SKM-1 treated with dmso at 0.1 percent for 144 hours (cell line): ENCODE measurements around the gene PPFIA4.
"Not testable (repeated sequence)": the region's sequence is repeated elsewhere in the genome, so short reads cannot be mapped to it uniquely, and the experiment has no call there.

Experiments
- DNase-seq: peaks from one replicate; lab custom pipeline; 2025; ENCODE audit not compliant: unreplicated experiment; lab: John Stamatoyannopoulos, UW

PPFIA4 gene

DNA sequence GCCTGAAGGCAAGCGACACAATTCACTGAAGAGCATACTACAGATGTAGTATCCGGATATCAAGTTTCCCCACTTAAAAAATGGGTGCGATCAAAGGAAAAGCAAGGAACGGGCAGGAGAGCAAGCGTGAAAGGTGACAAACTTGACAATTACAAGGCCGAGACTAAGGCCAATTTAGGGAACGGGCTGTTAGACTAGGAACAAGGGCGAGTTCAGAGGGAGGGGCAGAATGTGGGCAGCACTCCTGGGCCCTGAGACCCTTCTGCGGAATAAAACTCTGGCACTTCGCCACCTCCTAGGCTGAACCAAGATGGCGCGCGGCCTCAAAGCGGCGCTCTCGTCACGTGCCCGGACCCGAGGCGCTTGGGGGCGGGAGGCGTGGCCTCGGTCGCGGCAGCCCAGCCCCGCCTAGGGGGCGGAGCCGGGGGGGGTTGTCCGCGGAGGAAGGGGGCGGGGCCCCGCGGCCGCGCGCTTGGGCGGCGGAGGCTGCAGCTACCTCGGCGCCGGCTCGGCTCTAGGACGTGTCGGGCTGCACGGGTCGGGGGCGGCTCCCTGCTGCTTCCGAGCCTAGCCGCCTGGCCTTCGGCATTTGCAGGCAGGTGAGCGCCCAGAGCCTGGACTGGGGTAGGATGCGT is at the start of gene PPFIA4:
PPFIA4 (plus strand) TSS at position 461 of the 635 bp plus-strand sequence. CDS start 12,518 bp downstream, outside the sequence.
- peak; percentile 86 for DNase-seq

DNA sequence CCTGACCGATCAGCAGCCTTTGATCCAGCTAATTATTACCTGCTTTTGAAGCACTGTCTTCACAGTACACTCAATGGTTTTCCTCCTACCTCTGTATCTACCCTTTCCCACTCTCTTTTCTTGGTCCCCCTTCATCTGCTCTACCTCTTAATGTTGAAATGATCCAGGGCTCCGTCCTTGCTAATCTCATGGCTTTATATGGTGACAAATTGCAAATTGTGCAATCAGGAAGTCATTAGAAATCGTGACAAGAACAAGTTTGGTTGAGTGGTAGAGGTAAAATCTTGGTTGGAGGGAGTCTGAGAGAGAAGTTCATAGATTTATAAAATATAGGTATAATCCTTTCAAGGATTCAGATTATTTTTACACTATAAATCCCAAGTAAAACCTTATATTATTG is 49.7 kb upstream of the PPFIA4 start:
- no peak for DNase-seq

- DNase-seq, result no peak
Observed at GRCh38 chr1:202979459-202979858, 46.8 kb upstream of the PPFIA4 start.

DNA sequence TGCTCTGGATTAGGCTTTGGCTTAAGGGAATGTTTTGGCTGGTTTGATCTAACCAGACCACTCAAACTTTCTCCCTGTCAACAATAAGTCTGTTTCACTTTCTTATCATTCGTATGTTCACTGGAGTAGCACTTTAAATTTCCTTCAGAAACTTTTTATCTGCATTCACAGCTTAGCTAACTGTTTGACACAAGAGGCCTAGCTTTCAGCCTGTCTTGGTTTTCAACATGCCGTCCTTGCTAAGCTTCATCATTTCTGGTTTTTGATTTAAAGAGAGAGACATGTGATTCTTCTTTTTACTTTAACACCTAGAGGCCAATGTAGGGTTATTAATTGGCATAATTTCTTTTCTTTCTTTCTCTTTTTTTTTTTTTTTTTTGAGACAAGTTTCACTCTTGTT is 44.4 kb upstream of the PPFIA4 start:
- no peak for DNase-seq

DNA sequence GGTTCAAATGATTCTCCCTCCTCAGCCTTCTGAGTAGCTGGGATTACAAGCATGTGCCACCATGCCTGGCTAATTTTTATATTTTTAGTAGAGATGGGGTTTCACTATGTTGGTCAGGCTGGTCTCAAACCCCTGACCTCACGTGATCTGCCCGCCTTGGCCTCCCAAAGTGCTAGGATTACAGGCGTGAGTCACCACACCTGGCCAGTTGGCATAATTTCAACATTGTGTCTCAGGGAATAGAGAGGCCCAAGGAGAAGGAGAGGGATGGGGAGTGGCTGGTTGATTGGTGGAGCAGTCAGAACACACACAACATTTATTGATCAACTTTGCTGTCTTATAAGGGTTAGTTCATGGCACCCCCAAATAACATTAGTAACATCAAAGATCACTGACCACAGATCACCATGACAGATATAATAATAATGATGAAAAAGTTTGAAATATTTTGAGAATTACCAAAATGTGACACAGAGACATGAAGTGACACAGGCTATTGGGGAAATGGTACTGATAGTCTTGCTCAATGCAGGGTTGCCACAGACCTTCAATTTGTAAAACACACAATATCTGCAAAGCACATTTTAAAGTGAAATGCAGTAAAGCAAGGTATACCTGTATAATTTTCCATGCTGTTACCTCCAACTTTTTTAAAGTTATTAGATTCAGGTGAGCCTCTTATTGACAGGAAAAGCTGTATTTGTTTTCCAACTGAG is 43.4 kb upstream of the PPFIA4 start:
- peak; percentile 37 for DNase-seq

GRCh38 chr1:202986120-202986519 is 40.2 kb upstream of the PPFIA4 start:
- not testable (repeated sequence) for DNase-seq

- no peak for DNase-seq
Observed at GRCh38 chr1:202987255-202987654, 39.0 kb upstream of the PPFIA4 start.

GRCh38 chr1:202987922-202988583 is 38.2 kb upstream of the PPFIA4 start:
- DNase-seq, result peak; percentile 60

DNA sequence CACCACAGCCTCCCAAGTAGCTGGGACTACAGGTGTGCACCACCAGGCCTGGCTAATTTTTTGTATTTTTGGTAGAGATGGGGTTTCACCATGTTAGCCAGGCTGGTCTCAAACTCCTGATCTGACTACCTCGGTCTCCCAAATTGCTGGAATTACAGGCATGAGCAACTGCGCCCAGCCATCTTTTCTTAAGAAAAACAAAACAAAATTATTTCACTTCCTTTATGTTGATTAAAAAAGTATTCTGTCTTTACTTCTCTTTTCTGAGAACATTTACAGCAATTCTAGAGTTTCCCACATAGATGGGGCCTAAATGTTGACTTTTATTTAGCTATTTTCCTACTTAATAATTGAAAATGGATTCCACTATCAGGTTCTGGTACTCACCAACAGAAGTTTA is 36.4 kb upstream of the PPFIA4 start:
- DNase-seq, result no peak

GRCh38 chr1:202991112-202991511 is 35.2 kb upstream of the PPFIA4 start:
- no peak for DNase-seq

DNA sequence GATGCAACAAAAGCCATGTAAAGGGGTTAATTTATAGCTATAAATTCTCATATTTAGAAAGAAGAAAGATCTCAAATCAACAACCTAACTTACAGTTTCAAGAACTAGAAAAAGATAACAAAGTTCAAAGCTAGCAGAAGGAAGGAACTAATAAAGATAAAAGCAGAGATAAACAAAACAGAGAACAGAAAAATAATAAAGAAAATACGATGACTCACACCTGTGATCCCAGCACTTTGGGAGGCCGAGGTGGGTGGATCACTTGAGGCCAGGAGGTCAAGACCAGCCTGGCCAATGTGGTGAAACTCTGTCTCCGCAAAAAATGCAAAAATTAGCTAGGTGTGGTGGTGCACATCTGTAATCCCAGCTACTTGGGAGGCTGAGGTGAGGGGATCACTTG is 31.5 kb upstream of the PPFIA4 start:
- no peak for DNase-seq

- peak; percentile 64 for DNase-seq
Observed at GRCh38 chr1:202998836-202999750, 27.2 kb upstream of the PPFIA4 start.

DNA sequence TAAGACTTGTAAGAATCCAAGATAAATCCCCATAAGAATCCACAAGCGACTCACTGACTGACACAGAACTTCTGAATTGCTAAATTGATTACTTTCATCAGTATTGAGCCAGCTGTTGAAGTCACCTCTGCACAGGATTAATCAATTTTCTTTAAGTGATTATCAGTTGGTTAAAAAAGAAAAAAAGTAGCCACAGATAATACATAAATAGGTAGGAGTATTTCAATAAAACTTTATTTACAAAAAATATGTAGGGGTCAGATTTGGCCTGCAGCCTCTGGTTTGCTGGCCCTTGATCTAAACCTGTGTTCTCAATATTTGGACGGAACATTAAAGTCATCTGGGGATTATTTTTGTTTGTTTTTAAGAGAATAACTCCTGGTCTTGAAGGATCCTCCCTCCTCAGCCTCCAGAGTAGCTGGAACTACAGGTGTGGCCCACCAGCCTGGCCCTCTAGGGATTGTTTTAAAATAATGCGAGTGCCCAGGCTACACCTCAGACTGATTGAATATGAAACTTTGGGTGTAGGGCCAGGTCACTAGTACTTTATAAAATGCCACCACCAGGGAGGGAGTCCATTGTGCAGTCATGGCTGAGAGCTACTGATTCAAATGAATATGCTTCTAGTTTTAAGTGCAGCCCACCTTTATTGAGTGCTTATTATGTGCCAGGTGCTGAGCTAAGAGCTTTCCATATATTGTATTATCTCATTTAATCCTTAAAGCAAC is 25.9 kb upstream of the PPFIA4 start:
- DNase-seq, result no peak

DNA sequence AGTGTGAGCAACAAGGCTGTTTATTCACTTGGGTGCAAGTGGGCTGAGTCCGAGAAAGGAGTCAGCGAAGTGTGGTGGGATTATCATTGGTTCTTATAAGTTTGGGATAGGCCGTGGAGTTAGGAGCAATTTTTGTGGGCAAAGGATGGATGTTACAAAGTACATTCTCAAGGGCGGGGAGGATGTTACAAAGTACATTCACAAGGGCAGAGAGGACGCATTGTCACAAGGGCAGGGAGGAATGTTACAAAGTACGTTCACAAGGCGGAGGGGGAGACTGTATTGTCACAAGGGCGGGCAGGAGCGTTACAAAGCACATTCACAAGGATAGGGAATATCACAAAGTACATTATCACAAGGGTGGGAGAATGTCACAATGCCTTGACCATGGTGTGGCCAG is 24.3 kb upstream of the PPFIA4 start:
- no peak for DNase-seq

- no peak for DNase-seq
Observed at GRCh38 chr1:203002951-203003350, 23.3 kb upstream of the PPFIA4 start.

- peak; percentile 31 for DNase-seq
Observed at GRCh38 chr1:203005395-203006142, 20.7 kb upstream of the PPFIA4 start.

GRCh38 chr1:203006948-203007871 is 19.1 kb upstream of the PPFIA4 start, which contains the start of gene TMEM183A:
TSS of gene TMEM183A (plus strand) at chr1:203007374. CDS start at chr1:203007466, 92 bp downstream.
- peak; percentile 99 for DNase-seq

DNA sequence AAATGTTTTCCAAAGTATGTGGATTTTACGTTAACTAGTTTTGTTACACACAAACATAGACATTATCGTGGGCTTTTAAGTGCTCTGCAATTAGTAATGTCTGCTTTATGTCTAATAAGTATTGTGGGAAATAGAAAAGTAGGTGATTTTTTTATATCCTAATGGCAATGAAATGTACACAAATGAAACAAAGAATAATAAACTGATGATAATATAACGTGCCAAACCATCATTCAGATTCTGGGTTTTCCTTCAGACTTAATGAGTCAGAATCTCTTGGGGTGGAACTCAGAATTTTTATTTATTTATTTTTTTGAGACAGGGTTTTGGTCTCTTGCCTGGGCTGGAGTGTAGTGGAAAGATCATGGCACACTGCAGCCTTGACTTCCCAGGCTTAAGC is 17.1 kb upstream of the PPFIA4 start:
- DNase-seq, result no peak

DNA sequence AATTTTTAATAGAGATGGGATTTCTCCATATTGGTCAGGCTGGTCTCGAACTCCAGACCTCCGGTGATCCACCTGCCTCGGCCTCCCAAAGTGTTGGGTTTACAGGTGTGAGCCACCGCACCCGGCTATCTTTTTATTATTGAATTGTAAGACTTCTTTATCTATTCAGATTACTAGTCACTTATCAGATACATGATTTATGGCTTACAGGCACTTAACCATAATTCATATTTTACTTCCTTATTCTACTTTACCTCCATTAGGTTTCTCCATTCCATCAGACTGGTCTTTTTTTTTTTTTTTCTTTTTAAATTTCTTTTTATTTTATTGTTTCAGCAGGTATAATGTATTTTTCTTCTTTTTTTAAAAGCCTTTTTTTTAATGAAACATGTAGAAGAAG is 14.7 kb upstream of the PPFIA4 start:
- no peak for DNase-seq
